IMR-90 (cell line): ENCODE data around the gene CHST10. TPM values are rescaled to one million over a fixed set of nuclear protein-coding genes. Genes with fewer than 3 reads are reported as not detected.

Experiments used
- ATAC-seq: fragments of 200-7000 bp; cut with Tn5 transposase; 2 replicates; pipeline ENCODE4 v1.9.1; 2020; ENCODE audit warnings: low read depth, mild to moderate bottlenecking, moderate library complexity
- BruUV-seq: library from RNA; stranded (reverse); fragments of 400-500 nt; replicated peaks from 2 replicates; lab custom pipeline; 2021; lab: Mats Ljungman, UMichigan
- CTCF ChIA-PET: fragments of 300-600 bp; formaldehyde crosslinking; extraction: SDS; loops from one replicate; lab custom pipeline; 2021; ENCODE audit warnings: antibody characterized with exemption; lab: Yijun Ruan, JAX
- POLR2A ChIA-PET: fragments of 300-600 bp; sonication (Branson Sonifier 250); formaldehyde crosslinking; loops from one replicate; lab custom pipeline; 2022; ENCODE audit warnings: antibody characterized with exemption; ENCODE audit not compliant: unreplicated experiment; lab: Charles Lee
- DNase-seq: peaks from one replicate; pipeline ENCODE4 v3.0.0; 2013
- H2AFZ ChIP-seq: replicated peaks from 2 replicates; pipeline ENCODE3; 2013; ENCODE audit warnings: low read length, mild to moderate bottlenecking; ENCODE audit not compliant: poor library complexity
- H2AK5ac ChIP-seq: 2 replicates; pipeline ENCODE4 v1.6.1; 2013; ENCODE audit warnings: low read depth, low read length, inconsistent platforms
- H2AK9ac ChIP-seq: replicated peaks from 2 replicates; pipeline ENCODE3; 2013; ENCODE audit warnings: mild to moderate bottlenecking, low read depth, low read length, moderate library complexity; ENCODE audit not compliant: poor library complexity
- H2BK120ac ChIP-seq: 2 replicates; pipeline ENCODE4 v1.6.1; 2013; ENCODE audit warnings: low read depth, low read length, inconsistent platforms
- H2BK15ac ChIP-seq: 3 replicates; pipeline ENCODE4 v1.6.1; 2013; ENCODE audit warnings: low read depth, low read length, inconsistent platforms
- H2BK20ac ChIP-seq: 2 replicates; pipeline ENCODE4 v1.6.1; 2013; ENCODE audit warnings: low read depth, mild to moderate bottlenecking, inconsistent platforms, low read length, moderate library complexity
- H2BK5ac ChIP-seq: 2 replicates; pipeline ENCODE4 v1.6.1; 2013; ENCODE audit warnings: mild to moderate bottlenecking, low read depth, low read length, inconsistent platforms; ENCODE audit not compliant: poor library complexity, severe bottlenecking
- H3K14ac ChIP-seq: replicated peaks from 2 replicates; pipeline ENCODE4 v1.6.1; 2013; ENCODE audit warnings: low read depth, low read length, inconsistent platforms
- H3K18ac ChIP-seq: 2 replicates; pipeline ENCODE4 v1.6.1; 2013; ENCODE audit warnings: low read depth, low read length, control low read depth
- H3K23ac ChIP-seq: 2 replicates; pipeline ENCODE4 v1.6.1; 2013; ENCODE audit warnings: low read depth, low read length, inconsistent platforms
- H3K27ac ChIP-seq: 2 replicates; pipeline ENCODE4 v1.5.1; 2013; ENCODE audit warnings: mild to moderate bottlenecking, control low read depth, low read length; ENCODE audit not compliant: insufficient read depth
- H3K27me3 ChIP-seq: 2 replicates; pipeline ENCODE4 v1.6.1; 2013; ENCODE audit warnings: low read length; ENCODE audit not compliant: control insufficient read depth, insufficient read depth
- H3K36me3 ChIP-seq: 2 replicates; pipeline ENCODE4 v1.6.1; 2013; ENCODE audit warnings: low read length, mixed read lengths; ENCODE audit not compliant: control insufficient read depth, insufficient read depth
- H3K4ac ChIP-seq: 2 replicates; pipeline ENCODE4 v1.6.1; 2013; ENCODE audit warnings: low read depth, low read length, inconsistent platforms
- H3K4me1 ChIP-seq: 2 replicates; pipeline ENCODE4 v1.6.1; 2013; ENCODE audit warnings: low read length, mixed read lengths; ENCODE audit not compliant: control insufficient read depth, insufficient read depth
- H3K4me2 ChIP-seq: 2 replicates; pipeline ENCODE4 v1.6.1; 2013; ENCODE audit warnings: low read depth, mild to moderate bottlenecking, control low read depth, low read length, moderate library complexity
- H3K4me3 ChIP-seq: 2 replicates; pipeline ENCODE4 v1.5.1; 2013; ENCODE audit warnings: low read depth, mild to moderate bottlenecking, control low read depth, low read length, moderate library complexity; ENCODE audit not compliant: insufficient read depth
- H3K56ac ChIP-seq: 2 replicates; pipeline ENCODE4 v1.6.1; 2013; ENCODE audit warnings: low read length, inconsistent platforms; ENCODE audit not compliant: insufficient read depth; ENCODE audit errors: extremely low read depth
- H3K79me1 ChIP-seq, 2 experiments: 2 replicates each; pipeline ENCODE4 v1.6.1; 2013; ENCODE audit warnings: low read length in 2 of 2, inconsistent platforms in 1 of 2, low read depth in 1 of 2
- H3K9ac ChIP-seq: 2 replicates; pipeline ENCODE4 v1.6.1; 2013; ENCODE audit warnings: low read depth, low read length, control low read depth
- H3K9me1 ChIP-seq: 2 replicates; pipeline ENCODE4 v1.6.1; 2013; ENCODE audit warnings: low read length, inconsistent platforms; ENCODE audit not compliant: insufficient read depth
- H3K9me3 ChIP-seq: 2 replicates; pipeline ENCODE4 v1.6.1; 2013; ENCODE audit warnings: low read length; ENCODE audit not compliant: control insufficient read depth, insufficient read depth
- H4K20me1 ChIP-seq: 2 replicates; pipeline ENCODE4 v1.6.1; 2013; ENCODE audit warnings: low read length, inconsistent platforms; ENCODE audit not compliant: insufficient read depth
- H4K5ac ChIP-seq: 2 replicates; pipeline ENCODE4 v1.6.1; 2013; ENCODE audit warnings: mild to moderate bottlenecking, low read depth, low read length, control low read depth
- H4K8ac ChIP-seq, 2 experiments: 2 replicates each; pipeline ENCODE4 v1.6.1; 2013; ENCODE audit warnings: low read depth in 2 of 2, low read length in 2 of 2, control low read depth in 1 of 2, inconsistent platforms in 1 of 2
- H4K91ac ChIP-seq: 2 replicates; pipeline ENCODE4 v1.6.1; 2013; ENCODE audit warnings: low read depth, low read length, inconsistent platforms; ENCODE audit not compliant: insufficient read depth
- BHLHE40 ChIP-seq: fragments of 150-350 bp; IDR thresholded peaks from 2 replicates; pipeline ENCODE4 v1.6.1; 2016; ENCODE audit warnings: mild to moderate bottlenecking, low read depth, low read length
- CEBPB ChIP-seq: IDR thresholded peaks from 2 replicates; pipeline ENCODE4 v1.6.1; 2012; ENCODE audit warnings: low read depth, low read length, improper control_type of control experiment
- FOS ChIP-seq: fragments of 150-350 bp; IDR thresholded peaks from 2 replicates; pipeline ENCODE4 v1.6.1; 2016; ENCODE audit warnings: low read depth, low read length
- MAFK ChIP-seq: IDR thresholded peaks from 2 replicates; pipeline ENCODE4 v1.6.1; 2012; ENCODE audit warnings: low read depth, low read length, improper control_type of control experiment
- MAZ ChIP-seq: IDR thresholded peaks from 2 replicates; pipeline ENCODE4 v1.6.1; 2012; ENCODE audit warnings: low read depth, mild to moderate bottlenecking, low read length, improper control_type of control experiment, moderate library complexity, borderline replicate concordance
- MXI1 ChIP-seq: IDR thresholded peaks from 2 replicates; pipeline ENCODE4 v1.6.1; 2012; ENCODE audit warnings: low read depth, mild to moderate bottlenecking, low read length, moderate library complexity, borderline replicate concordance
- NFE2L2 ChIP-seq: fragments of 150-350 bp; IDR thresholded peaks from 2 replicates; pipeline ENCODE4 v1.6.1; 2016; ENCODE audit warnings: low read depth, mild to moderate bottlenecking, low read length
- POLR2A ChIP-seq: IDR thresholded peaks from 2 replicates; pipeline ENCODE4 v1.6.1; 2012; ENCODE audit warnings: mild to moderate bottlenecking, low read depth, low read length
- RAD21 ChIP-seq: IDR thresholded peaks from 2 replicates; pipeline ENCODE4 v1.6.1; 2012; ENCODE audit warnings: low read length, improper control_type of control experiment
- RCOR1 ChIP-seq: IDR thresholded peaks from 2 replicates; pipeline ENCODE4 v1.6.1; 2012; ENCODE audit warnings: mild to moderate bottlenecking, low read length, improper control_type of control experiment; ENCODE audit not compliant: insufficient replicate concordance
- RFX5 ChIP-seq: IDR thresholded peaks from 2 replicates; pipeline ENCODE4 v1.8.0; 2012; ENCODE audit warnings: low read depth, mild to moderate bottlenecking, low read length, moderate library complexity
- WGBS, 2 experiments: methylation state at CpG; one replicate each; pipeline versions ENCODE4 v1.1.5 to v1.1.7; 2013; ENCODE audit warnings: missing lambda C conversion rate in 2 of 2; ENCODE audit not compliant: insufficient read length in 1 of 2; ENCODE audit errors: extremely low coverage in 2 of 2; 5-methylcytosine and 5-hydroxymethylcytosine counted together
- dilution Hi-C: fragments of 300-500 bp; cut with HindIII; formaldehyde crosslinking; loops from one replicate; pipeline ENCODE4 v1.14.3; 2018; ENCODE audit warnings: low sequenced_read_pairs; ENCODE audit not compliant: unreplicated experiment
- in situ Hi-C: fragments of 300-500 bp; cut with MboI; formaldehyde crosslinking; loops from 3 replicates; pipeline ENCODE4 v1.14.3; 2019; ENCODE audit warnings: low sequenced_read_pairs, inconsistent platforms, mixed read lengths
- intact Hi-C: fragments of 100-400 bp; cut with micrococcal nuclease; formaldehyde crosslinking; loops from 2 replicates; pipeline ENCODE4 v1.10.0; 2022
- polyA plus RNA-seq, 3 experiments: library from polyadenylated mRNA; depleted of rRNA; stranded (reverse); fragments of >200 nt; gene quantifications; 2 replicates each; pipeline ENCODE4 v1.2.3, GENCODE V29; 2012; ENCODE audit warnings: low replicate concordance in 1 of 3
- total RNA-seq: library from RNA; depleted of rRNA; stranded (reverse); fragments of >200 nt; gene quantifications from 2 replicates; pipeline ENCODE4 v1.2.3, GENCODE V29; 2012
- TF ChIP-seq, protein P1 (sequence below): fragments of 150-350 bp; IDR thresholded peaks from 2 replicates; pipeline ENCODE4 v1.6.1; 2017; ENCODE audit warnings: mild to moderate bottlenecking, antibody characterized with exemption, low read length, low read depth
- TF ChIP-seq, protein P2 (sequence below): fragments of 150-350 bp; IDR thresholded peaks from 2 replicates; pipeline ENCODE4 v1.6.1; 2016; ENCODE audit warnings: low read depth, mild to moderate bottlenecking, low read length, moderate library complexity, borderline replicate concordance
- TF ChIP-seq, protein P3 (sequence below): conservative IDR thresholded peaks from 2 replicates; pipeline ENCODE4 v1.5.1; 2012; ENCODE audit warnings: mild to moderate bottlenecking, low read depth, low read length, improper control_type of control experiment

Gene CHST10
- total and polyA plus RNA-seq, 2 of the 4 experiments (the other 2 are of a cell fraction) = 6.9 to 8.6 TPM

DNA sequence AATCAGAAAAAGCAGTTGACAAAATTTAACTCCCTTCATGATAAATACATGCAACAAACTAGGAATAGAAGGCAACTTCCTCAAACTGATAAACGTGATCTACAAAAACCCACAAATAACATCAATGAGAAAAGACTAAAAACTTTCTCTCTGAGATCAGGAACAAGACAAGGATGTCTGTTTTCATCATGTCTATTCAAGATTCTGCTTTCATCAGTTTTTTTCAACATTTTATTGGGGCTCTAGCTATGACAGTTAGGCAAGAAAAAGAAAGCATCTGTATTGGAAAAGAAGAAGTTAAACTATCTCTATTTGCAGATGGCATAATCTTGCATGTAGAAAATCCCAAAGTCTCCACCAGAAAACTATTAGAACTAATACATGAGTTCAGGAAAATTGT is 12.3 kb upstream of the CHST10 start:
- intact Hi-C loops = loop anchor here (10.0 kb wide), 1 partner anchor 555 kb away; no protein-coding TSS in a partner anchor
- H3K4me1 ChIP-seq = no peaks in the 10 kb centered on the region
- BruUV-seq = no TSS peak
- no peak overlapping the region for H3K4ac ChIP-seq
- no peak overlapping the region for H2BK20ac ChIP-seq
- TF ChIP-seq RFX5 = no peak
- TF ChIP-seq BHLHE40 = no peak
- no peak for TF ChIP-seq CEBPB
- TF ChIP-seq, protein P1, sequence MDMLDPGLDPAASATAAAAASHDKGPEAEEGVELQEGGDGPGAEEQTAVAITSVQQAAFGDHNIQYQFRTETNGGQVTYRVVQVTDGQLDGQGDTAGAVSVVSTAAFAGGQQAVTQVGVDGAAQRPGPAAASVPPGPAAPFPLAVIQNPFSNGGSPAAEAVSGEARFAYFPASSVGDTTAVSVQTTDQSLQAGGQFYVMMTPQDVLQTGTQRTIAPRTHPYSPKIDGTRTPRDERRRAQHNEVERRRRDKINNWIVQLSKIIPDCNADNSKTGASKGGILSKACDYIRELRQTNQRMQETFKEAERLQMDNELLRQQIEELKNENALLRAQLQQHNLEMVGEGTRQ = no peak
- no peak for TF ChIP-seq NFE2L2
- TF ChIP-seq MAFK = no peak
- TF ChIP-seq, protein P2, sequence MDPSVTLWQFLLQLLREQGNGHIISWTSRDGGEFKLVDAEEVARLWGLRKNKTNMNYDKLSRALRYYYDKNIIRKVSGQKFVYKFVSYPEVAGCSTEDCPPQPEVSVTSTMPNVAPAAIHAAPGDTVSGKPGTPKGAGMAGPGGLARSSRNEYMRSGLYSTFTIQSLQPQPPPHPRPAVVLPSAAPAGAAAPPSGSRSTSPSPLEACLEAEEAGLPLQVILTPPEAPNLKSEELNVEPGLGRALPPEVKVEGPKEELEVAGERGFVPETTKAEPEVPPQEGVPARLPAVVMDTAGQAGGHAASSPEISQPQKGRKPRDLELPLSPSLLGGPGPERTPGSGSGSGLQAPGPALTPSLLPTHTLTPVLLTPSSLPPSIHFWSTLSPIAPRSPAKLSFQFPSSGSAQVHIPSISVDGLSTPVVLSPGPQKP = no peak
- TF ChIP-seq MXI1 = no peak
- TF ChIP-seq POLR2A = no peak
- TF ChIP-seq, protein P3, sequence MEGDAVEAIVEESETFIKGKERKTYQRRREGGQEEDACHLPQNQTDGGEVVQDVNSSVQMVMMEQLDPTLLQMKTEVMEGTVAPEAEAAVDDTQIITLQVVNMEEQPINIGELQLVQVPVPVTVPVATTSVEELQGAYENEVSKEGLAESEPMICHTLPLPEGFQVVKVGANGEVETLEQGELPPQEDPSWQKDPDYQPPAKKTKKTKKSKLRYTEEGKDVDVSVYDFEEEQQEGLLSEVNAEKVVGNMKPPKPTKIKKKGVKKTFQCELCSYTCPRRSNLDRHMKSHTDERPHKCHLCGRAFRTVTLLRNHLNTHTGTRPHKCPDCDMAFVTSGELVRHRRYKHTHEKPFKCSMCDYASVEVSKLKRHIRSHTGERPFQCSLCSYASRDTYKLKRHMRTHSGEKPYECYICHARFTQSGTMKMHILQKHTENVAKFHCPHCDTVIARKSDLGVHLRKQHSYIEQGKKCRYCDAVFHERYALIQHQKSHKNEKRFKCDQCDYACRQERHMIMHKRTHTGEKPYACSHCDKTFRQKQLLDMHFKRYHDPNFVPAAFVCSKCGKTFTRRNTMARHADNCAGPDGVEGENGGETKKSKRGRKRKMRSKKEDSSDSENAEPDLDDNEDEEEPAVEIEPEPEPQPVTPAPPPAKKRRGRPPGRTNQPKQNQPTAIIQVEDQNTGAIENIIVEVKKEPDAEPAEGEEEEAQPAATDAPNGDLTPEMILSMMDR = no peak
- no peak for TF ChIP-seq RCOR1
- no peak for TF ChIP-seq FOS
- no peak for TF ChIP-seq RAD21
- TF ChIP-seq MAZ = no peak
- H4K91ac ChIP-seq = no peak overlapping the region
- no peak overlapping the region for H3K18ac ChIP-seq
- no peak for DNase-seq
- no peak overlapping the region for H3K23ac ChIP-seq
- H3K56ac ChIP-seq = no peak overlapping the region
- no peak for ATAC-seq
- H2BK15ac ChIP-seq = no peak overlapping the region
- H2AK9ac ChIP-seq = no peak overlapping the region
- no peak overlapping the region for H2BK120ac ChIP-seq
- H4K8ac ChIP-seq = no peak overlapping the region
- H3K14ac ChIP-seq = no peak overlapping the region
- peaks cover 15% of the 10 kb centered on the region for H3K27me3 ChIP-seq
- ChIA-PET POLR2A (no interaction called here), CTCF (no interaction called here)
- H3K4me2 ChIP-seq = no peak overlapping the region
- H2AK5ac ChIP-seq = no peak overlapping the region
- H3K79me1 ChIP-seq = no peaks in the 10 kb centered on the region
- no peaks in the 10 kb centered on the region for H3K9me3 ChIP-seq
- H4K5ac ChIP-seq = no peak overlapping the region
- dilution Hi-C loops = no loop called here
- no CpG with 5 or more reads among the region's 1 CpG for WGBS, 2 experiments
- in situ Hi-C loops = no loop called here
- no peaks in the 10 kb centered on the region for H4K20me1 ChIP-seq
- H3K27ac ChIP-seq = no peak overlapping the region
- H2AFZ ChIP-seq = no peak overlapping the region
- H3K4me3 ChIP-seq = no peak overlapping the region
- H3K9ac ChIP-seq = no peak overlapping the region
- H3K36me3 ChIP-seq = no peaks in the 10 kb centered on the region
- no peaks in the 10 kb centered on the region for H3K9me1 ChIP-seq
- H2BK5ac ChIP-seq = no peak overlapping the region
